GM19238 (cell line): ENCODE data around the gene MRPL58.
"Not testable (repeated sequence)": the region's sequence is repeated elsewhere in the genome, so short reads cannot be mapped to it uniquely, and the experiment has no call there.

Source experiments
- DNase-seq: peaks from one replicate; pipeline ENCODE4 v3.0.0; 2011; ENCODE audit warnings: low spot score; ENCODE audit not compliant: insufficient read length

Gene MRPL58

DNA sequence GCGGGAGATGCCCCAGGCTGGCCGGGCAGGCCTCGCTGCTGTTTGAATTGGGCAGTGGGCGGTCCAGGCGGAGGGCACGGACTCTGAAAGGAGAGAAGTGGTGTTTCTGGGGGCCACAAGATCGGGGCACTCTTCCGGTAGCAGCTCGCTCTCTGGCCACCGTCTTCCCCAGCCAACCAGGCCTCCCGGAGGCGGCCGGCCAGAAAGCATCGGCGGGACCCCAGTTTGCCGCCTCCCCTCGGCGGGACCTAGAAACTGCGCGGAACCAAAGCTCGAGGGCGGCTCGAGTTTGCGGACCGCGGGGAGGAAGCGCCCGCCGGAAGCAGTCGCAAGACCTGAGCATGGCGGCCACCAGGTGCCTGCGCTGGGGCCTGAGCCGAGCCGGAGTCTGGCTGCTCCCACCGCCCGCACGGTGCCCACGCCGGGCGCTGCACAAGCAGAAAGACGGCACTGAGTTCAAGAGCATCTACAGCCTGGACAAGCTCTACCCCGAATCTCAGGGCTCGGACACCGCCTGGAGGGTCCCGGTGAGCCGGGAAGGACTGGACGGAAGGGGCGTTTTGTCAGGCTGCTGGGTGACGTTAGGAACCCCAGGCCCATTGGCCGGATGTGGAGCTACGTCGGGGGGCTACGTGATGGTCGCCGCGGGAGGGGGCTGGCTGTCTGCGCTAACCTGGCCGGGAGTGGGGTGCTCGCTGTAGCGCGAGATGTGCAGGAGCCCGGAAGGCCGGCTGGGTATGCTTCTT is at the start of gene MRPL58:
MRPL58 (plus strand) TSS at position 325 of the 746 bp plus-strand sequence; CDS start at position 342, 17 bp downstream.
- peak; percentile 94 for DNase-seq

GRCh38 chr17:74963656-74964055 is 48.8 kb upstream of the MRPL58 start:
- no peak for DNase-seq

- DNase-seq: no peak
Measured at GRCh38 chr17:74964246-74964761, 48.2 kb upstream of the MRPL58 start.

DNA sequence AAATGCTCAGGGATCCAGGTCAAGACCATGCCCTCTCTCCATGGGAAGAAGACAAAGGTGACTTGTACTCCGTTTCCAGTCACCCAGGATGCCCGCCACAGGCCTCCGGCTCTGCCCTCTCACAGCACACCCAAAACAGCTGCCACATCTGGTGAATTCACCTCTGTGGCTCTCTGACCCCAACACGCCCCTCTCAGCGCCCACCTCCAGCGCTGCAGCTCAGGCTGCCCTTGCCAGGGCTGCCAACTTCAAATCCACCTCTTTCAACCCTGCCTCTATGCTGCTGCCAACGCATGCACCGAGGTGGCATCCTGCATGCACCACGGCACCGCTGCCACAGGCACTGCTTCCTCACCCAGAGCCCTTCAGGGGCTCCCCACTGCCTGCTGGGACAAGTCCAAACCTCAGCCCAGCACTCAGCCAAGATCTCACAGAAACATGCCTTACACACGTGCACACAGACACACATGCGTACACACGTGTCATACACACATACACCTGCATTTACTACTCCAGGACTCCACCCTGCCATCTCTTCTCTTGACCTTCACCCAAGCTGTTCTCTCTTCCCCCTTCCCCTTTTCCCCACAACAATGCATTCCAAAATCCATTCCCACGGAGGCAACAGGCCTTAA is 47.4 kb upstream of the MRPL58 start:
- no peak for DNase-seq

GRCh38 chr17:74968361-74968780 is 44.1 kb upstream of the MRPL58 start:
- no peak for DNase-seq

GRCh38 chr17:74969501-74969900 is 43.0 kb upstream of the MRPL58 start:
- DNase-seq: not testable (repeated sequence)

DNA sequence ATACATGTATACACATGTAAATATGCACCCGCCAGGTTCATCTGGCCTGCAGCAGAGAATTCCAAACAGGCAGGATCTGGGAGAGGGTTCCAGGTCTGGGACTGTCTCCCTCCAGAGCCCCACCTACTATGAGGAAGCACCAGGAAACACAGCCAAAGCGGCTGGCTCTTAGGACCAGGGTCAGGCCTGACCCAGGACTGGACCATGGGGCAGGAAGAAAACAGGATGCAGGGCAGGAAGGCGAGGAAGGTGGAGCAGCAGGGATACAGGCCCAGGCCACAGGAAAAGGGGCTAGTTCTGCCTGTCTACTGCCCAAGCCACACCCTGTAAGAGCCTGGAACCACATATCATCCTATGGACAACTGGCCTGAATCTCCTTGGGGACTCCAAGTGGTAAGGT is 42.1 kb upstream of the MRPL58 start:
- DNase-seq: no peak

- DNase-seq: no peak
Measured at GRCh38 chr17:74971069-74971841, 41.2 kb upstream of the MRPL58 start.

GRCh38 chr17:74971842-74972106 is 40.7 kb upstream of the MRPL58 start:
- no peak for DNase-seq

DNA sequence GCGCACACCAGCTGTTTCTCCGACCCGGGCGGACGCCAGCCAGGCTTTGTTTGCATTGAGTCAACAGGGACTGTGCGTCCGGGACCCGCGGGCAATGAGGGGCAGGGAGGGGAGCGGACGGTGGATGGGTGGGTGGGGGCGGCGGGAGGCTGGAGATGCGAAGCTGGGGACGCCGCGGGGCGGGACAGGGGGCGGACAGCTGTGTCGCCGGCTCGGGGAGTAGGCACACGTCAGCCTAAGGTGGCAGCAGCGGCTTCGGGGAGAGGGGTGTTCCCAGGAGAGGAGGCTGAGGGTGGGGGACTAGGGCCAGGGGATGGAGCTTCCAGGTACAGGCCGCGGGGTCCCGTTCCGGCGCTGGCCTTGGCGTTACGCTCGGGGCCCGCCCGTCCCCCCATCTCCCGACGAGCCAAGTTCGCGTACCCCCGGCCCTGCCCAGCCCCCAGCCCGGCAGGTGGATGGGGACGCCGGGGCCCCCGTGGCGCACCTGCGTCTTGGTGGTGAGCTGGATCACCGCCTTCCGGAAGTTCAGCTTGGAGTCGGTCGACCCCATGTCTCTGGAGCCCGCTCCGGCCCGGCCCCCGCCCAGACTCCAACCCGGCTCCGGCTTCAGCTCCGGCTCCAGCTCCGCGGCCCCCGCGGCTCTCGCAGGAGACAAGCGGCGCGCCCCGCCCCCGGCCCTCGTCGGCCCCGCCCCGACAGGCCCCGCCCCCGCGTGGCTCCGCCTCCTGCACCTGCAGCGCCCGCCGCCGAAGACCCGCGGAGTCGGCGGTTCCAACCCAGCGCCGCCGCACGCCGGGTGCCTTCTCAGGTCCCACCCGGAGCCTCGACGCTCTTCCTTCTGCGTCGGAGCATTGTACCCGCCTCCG is 40.1 kb upstream of the MRPL58 start, which contains the start of gene HID1:
HID1 (minus strand) TSS at position 653 of the 866 bp plus-strand sequence; CDS start at position 550, 103 bp downstream.
- peak; percentile 76 for DNase-seq

DNA sequence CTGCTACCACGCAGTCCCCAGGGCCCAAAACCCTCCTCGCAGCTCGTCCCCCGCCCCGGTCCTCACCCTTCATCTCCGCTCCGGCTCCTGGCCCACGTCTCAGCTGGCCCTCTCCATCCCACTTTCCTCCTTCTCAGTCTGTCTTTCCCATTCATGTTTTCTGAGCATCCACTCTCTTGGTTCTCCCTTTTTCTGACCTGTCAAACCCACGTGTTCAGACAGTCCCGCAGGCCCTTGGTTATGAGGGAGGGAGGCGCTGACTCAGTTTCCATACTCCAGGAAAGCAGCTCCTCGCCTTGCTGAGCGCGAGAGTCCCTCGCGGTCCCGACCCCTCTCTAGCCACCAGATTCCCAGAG is 39.5 kb upstream of the MRPL58 start:
- DNase-seq: no peak

- DNase-seq: no peak
Measured at GRCh38 chr17:74975943-74976342, 36.5 kb upstream of the MRPL58 start.

- DNase-seq: no peak
Measured at GRCh38 chr17:74977802-74978201, 34.7 kb upstream of the MRPL58 start.

DNA sequence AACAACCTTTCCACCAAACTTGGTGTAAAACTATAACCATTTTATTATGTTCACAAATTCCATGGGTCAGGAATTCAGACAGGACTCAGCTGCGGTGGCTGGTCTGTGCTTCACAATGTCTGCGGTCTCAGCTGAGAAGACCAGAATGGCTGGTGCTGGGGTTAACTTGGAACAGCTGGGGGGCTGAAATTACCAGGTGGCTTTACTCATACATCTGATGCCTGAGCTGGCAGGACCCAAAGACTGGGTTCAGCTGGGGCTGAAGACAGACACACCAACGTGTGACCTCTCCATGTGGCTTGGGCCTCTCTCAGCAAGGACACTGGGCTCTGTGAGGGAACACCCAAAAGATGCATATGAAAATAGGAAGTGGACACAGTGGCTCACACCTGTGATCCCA is 34.2 kb upstream of the MRPL58 start:
- no peak for DNase-seq

DNA sequence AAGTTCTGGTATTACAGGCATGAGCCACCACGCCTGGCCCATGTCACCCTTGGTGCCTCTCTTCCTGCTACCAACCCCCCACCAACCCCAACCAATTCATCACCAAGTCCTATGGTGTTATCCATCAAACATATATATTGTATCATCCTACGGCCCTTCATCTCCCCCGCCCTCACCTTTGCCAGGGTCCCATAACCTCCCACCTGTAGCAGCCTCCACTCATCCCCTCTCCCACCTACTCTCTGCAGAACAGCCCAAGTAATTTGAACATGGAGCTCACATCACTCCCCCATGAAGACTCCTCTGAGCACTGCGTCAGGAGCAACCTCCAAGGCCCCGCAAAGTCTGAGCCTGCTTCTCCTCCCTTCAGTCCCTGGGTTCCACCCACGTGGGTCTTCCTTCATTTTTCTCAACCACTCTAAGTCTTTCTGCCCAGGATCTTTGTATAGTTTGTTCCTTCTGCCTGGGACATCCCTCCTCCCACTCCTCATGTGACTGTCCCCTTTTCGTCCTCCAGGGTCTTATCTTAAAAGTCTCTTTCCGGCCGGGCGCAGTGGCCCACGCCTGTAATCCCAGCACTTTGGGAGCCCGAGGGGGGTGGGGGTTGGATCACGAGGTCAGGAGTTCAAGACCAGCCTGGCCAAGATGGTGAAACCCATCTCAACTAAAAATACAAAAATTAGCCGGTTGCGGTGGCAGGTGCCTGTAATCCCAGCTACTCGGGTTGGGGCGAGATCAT is 32.9 kb upstream of the MRPL58 start:
- DNase-seq: no peak

DNA sequence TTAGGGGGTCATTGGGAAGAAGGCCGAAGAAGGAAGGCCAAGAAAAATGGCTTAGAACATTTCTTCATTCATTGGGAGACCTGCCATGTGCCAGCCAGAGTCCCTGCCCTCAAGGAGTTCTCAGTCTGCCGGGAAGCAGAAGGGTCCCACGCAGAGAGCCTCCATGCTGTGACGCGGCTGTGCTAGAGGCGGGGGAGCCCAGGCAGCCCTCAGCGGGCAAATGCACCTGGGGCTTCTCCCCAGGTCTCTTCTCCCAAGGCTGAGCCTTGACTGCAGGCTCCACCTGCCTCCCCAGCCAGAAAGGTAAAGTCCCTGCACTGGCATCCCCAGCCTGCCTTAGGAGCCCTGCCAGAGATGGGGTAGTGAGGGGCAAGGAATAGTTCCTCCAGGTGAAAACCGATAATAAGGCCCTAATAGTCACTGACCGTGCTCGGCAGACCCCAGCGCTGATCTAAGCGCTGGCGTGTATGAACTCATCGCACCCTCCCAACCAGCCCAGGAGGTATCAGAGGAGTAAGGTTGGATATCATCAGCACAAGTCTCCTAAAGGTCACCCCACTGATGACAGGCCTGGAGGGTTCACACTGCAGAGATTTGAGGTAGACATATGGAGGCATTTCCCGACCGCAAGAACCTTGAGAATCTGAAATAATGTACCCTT is 31.0 kb upstream of the MRPL58 start:
- no peak for DNase-seq

DNA sequence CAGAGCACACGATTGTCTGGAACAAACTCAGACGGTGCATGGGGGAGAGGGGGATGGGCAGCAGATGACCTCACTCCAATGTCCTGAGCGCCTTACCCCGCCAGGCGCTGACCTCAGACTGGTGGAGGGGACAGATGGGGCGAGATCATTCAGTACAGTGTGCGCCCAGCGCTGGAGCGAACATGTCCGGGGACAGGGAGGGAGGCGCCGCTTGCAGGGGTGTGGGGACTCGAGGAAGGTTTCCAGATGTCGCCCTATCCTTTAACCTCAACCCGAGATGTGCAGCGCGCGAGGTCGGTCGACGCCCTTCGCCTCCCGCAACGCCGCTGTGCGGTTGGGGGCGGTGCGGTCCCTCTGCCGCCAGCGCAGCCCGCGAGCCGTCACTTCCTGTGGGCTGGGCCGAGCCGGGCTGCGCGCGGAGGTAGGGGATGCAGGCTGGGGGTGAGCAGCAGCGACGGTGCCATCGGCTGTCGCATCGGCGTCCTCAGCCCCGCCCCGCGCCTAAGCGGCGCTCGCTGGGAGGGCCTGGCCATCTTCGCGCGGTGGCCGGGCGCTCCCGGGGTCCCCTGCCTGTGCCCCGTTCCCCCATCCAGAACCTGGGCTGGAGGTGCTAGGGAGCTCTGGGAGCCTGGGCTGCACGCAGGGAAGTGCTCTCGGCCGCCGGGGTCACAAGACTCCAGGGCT is 30.3 kb upstream of the MRPL58 start:
- DNase-seq: peak; percentile 67

DNA sequence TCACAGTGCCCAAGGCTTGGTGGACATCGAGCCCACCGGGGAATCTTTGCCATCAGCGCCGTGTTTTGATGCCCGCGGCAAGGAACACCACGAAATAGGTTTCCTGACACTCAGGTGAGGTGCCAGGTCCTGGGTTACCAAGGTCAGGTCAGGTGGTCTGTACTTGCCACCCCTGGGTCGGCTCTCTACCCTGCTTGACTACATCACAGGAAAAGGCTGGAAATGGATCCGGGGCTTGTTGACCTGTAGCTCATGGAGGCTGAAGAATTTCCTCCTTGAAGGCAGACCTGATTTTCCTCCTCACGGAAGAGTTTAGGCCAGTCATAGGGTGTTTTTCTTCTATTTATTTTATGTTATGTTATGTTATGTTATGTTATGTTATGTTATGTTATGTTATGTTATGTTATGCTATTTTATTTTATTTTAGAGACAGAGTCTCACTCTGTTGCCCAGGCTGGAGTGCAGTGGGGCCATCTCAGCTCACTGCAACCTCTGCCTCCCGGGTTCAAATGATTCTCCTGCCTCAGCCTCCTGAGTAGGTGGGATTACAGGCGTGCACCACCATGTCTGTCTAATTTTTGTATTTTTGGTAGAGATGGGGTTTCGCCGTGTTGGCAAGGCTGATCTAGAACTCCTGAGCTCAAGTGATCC is 29.7 kb upstream of the MRPL58 start:
- DNase-seq: not testable (repeated sequence)

GRCh38 chr17:74986206-74986576 is 26.3 kb upstream of the MRPL58 start:
- DNase-seq: no peak
